GM21367 (cell line): ENCODE results near the gene SSH2.
"Not testable (repeated sequence)": the region's sequence is repeated elsewhere in the genome, so short reads cannot be mapped to it uniquely, and the experiment has no call there.

Experiments used
- ATAC-seq: cut with Tn5 transposase; IDR thresholded peaks from one replicate; pipeline ENCODE4 v1.9.1; 2021; ENCODE audit not compliant: unreplicated experiment

SSH2 gene

GRCh38 chr17:29677824-29678223 lies 252.2 kb downstream of the SSH2 start:
- ATAC-seq = no peak

DNA sequence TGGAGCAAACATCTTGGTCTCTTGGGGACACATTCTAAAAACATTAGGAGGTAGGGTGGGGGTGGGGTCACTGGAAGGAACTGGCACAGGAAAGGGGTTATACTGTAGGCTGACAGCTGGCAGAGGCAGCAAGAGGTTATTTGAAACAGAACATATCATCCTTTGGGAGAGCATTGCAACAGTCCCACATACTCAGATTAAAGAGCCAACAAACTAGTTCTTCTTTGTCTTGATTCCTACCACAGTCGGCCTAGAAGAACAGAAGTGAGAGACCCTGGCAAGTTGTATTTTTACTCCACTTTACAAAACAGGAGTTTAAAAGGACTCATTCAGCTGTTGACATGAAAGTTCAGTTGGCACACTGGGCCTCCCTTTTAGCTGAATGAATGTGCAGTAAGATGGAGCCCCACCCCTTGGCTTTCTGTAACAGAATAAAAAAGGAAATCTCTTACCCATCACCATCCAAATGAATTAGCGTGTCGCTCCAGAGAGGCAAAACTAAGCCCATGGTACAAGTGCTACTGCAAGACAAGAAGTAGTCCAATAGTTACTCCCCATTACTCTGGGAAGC lies 252.7 kb downstream of the SSH2 start:
- ATAC-seq = no peak

GRCh38 chr17:29675961-29676360 lies 254.1 kb downstream of the SSH2 start:
- not testable (repeated sequence) for ATAC-seq

DNA sequence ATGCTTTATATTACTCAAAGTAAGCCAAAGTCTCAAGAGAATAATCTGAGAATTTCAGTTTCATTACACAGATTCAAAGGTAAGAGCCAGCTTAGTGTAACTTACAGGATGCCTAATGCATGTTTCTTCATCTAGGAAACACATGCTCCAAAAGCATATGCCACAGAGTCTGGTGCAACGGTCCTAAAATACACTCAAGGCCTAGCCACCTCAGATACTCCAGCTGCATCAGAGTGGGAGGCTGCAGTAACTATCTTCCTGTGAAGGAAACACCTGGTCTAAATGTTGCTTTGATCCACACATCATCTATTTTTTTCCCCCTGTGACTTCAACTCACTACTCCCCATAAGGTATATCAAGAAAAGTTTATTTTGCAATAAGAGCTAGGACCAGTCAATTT lies 255.7 kb downstream of the SSH2 start:
- ATAC-seq = no peak

- no peak for ATAC-seq
Observed at GRCh38 chr17:29671661-29672060, 258.4 kb downstream of the SSH2 start.

- ATAC-seq = no peak
Observed at GRCh38 chr17:29669266-29669665, 260.8 kb downstream of the SSH2 start.

- ATAC-seq = no peak
Observed at GRCh38 chr17:29667969-29668368, 262.1 kb downstream of the SSH2 start.

DNA sequence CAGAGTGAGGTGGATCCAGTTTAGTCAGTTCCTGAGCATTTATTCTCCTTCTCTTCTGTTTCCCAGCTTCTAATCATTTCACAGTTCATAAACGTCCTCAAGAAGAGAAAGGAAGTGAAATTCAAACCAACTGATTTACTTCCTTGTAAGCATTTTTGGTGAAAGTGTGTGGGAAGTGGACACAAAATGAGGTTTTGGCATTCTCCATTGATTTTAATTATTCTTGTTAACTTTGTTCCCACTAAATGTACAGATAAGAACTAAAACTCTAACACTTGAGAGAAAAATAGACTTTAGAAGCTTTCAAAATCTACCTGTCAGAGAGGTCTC lies 264.6 kb downstream of the SSH2 start:
- no peak for ATAC-seq

GRCh38 chr17:29664743-29665480 lies 265.1 kb downstream of the SSH2 start:
- no peak for ATAC-seq

DNA sequence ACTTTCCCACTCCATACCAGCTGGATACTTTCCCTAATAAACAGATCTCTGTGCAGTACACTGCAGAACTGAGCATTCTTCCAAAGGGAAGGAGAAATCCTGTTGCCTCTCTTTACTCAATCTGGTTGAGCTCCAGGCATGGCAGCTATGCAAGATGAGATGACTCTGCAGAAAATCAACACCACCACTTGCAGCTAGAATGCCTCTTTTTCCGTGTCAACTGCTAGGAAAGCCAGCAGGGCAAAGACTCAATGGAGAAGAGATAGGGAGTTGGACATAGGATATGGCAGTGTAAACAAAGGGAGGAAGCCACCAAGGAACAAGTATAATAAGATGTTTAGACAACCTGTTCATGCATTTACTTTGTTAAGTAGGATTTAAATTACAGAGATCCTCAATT lies 266.9 kb downstream of the SSH2 start:
- ATAC-seq = no peak

DNA sequence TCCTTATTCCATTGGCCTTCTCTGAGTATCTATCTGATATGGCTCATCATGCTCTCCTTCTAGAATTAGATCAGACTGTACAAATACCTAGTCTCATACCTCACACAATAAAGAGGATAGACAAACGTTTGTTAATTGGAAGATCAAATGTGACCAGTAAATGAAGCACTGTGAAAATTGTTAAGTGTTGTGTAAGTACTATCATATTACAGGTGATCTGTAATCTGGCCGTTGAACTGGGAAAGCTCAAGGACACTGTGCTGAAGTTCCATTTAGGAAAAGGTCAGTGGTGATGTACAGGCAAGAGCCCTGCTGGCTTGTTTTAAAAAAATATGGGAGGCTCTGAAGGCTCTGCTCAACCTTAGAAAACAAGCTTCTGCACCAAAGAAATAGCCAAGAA lies 268.8 kb downstream of the SSH2 start:
- no peak for ATAC-seq

DNA sequence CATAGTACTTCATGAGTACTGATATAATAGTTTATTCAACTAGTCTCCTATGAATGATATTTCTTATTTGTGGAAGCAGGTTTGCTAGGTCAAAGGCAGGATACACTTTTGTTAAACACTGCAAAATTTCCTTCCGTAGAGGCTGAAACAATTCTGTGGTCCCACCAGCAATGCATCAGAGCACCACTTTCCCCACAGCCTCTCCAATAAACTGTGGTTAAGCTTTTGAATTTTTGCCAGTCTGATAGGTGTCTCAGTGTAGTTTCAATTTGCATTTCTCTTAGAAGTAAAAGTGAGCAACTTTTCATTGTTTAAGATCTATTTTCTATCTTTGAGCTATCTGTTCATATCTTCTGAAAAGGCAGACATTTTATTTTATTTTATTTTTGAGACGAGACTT lies 270.9 kb downstream of the SSH2 start:
- ATAC-seq = no peak

DNA sequence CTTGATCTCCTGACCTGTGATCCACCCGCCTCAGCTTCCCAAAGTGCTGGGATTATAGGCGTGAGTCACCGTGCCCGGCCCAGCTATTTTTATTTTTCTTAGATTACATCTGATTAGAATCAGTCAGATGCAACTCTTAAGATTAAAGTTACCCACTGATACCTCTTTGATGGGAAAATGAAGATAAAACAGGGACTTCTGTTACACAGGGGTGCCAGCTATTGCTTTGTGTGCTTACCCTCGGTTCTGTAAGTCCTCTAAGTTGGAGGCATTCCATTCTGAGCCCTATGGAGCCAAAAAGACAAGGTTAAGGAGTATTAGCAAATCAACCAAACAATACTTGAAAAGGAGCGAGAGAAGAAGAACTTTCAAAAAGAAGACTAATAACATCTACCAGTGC lies 274.7 kb downstream of the SSH2 start:
- no peak for ATAC-seq

DNA sequence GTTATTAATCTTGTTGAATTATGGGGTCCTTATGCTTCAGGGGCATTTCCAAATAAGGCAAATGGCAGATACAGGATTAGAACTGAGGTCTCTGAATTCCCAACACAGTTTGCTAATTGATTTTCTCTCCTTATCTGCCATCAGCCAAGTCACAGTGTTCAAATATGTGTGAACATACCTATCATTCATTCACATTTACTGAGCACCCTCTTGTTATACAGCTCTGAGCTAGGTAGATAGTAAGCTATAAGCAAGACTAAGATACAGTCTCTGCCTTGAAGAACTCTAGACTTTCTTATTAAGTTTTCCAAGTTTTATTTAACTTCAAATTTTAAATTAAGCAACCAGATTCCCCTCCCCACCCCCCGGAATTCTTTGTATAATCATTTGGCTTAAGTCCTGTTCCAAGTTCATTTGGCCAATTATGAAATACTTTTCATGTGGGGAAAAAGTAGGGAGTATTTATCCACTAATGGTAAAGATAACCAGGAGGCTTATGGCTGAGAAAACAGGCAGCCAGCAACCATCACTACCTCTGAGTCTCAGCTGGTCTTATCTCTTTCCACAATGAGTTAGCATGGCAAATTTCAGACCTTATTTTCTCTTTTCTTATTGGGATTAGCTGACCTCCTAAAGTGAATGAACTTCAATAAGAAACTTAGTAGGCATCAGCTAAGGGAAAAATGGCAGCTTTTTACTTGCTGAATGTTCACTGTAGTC lies 275.9 kb downstream of the SSH2 start:
- no peak for ATAC-seq

- ATAC-seq = no peak
Observed at GRCh38 chr17:29652976-29653375, 277.1 kb downstream of the SSH2 start.

GRCh38 chr17:29651913-29652312 lies 278.1 kb downstream of the SSH2 start:
- ATAC-seq = not testable (repeated sequence)

- no peak for ATAC-seq
Observed at GRCh38 chr17:29650396-29650795, 279.6 kb downstream of the SSH2 start.

DNA sequence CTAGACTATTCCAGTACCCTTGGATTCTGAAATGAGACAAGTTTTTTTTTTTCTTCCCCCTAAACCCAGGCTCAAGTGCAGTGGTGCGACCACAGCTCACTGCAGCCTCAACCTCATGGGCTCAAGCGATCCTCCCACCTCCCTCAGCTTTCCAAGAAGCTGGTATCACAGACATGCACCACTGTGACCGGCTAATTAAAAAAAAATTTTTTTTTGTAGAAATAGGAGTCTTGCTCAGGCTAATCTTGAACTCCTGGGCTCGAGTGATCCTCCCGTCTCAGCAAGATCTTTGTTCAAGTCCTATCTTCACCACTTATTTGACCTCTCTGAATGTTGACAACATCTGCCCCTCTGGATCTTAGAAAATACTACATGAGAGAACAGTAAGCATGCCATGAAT lies 280.7 kb downstream of the SSH2 start:
- no peak for ATAC-seq

- ATAC-seq = no peak
Observed at GRCh38 chr17:29648005-29648404, 282.0 kb downstream of the SSH2 start.

- ATAC-seq = no peak
Observed at GRCh38 chr17:29645515-29646051, 284.4 kb downstream of the SSH2 start.

DNA sequence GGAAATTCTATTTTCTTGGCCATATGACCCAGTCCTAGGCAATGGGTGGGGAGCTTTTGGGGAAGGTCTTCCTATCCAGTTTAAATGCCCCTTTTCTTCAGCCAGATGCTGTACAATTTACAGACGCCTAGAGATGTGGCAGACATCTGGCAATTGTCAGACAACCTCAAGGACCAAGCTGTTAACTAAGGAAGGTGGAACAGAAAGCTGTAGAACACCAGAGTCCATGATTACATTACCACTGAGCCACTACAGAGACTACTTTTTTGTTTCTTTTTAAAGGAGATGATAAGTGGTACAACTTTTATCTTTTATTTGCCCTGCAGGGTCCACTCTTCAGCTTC lies 286.2 kb downstream of the SSH2 start:
- no peak for ATAC-seq

DNA sequence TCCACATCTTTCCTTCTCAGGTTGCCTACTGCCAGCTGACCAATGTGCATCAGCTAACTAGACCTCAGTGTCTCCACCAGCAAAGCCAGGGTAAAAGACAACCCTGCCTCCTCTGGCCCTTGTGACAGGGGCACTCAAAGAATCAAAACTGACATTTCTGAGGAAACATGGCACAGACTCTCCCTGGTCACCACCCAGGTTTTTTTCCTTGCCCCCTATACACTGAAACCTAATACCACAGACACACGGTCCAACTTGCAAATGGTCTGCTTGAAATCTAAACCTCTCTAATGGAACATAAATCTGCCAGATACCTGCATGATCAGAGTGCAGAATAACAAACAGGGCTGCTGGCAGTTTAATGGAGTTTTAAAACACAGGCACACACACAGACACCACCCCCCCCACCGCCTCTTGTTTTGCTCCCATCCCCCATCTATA lies 287.8 kb downstream of the SSH2 start:
- ATAC-seq = no peak
